GM03348 (cell line): ENCODE data around the gene ZNF625.
"Not testable (repeated sequence)": the region's sequence is repeated elsewhere in the genome, so short reads cannot be mapped to it uniquely, and the experiment has no call there.

ENCODE experiments used
- DNase-seq: peaks from one replicate; pipeline ENCODE4 v3.0.0; 2012; ENCODE audit warnings: low spot score

The ZNF625 gene

DNA sequence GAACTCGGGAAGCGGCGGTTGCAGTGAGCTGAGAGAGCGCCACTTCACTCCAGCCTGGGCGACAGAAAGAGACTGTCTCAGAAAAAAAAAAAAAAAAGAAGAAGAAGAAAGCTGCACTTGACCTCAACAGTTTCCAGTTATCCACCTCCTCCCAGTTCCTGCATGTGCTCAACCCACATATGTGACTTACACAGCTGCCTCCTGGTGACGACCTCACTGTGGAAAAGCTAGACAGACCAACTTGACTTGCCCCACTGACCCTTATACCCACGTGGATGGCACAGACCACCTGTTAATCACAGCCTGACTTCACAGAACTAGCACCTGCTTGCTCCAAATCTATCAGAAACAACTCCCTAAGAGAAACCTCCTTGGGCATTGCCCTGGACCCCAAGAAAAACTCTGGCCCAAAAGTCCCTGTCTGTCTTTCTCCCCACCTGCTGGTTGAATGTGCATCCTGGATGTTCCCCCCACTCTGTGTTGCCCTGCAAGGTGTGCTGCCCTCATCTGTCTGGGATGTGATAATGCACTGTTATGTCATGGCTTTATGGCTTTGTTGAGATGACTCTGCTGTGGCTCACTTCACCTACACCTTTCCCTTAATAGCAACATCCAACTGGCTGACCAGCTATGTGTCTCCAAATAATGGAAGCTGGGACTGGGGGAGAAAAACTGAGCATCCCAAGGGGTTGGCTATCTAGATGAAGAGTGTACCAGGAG is 19.2 kb downstream of the ZNF625 start:
- no peak for DNase-seq

DNA sequence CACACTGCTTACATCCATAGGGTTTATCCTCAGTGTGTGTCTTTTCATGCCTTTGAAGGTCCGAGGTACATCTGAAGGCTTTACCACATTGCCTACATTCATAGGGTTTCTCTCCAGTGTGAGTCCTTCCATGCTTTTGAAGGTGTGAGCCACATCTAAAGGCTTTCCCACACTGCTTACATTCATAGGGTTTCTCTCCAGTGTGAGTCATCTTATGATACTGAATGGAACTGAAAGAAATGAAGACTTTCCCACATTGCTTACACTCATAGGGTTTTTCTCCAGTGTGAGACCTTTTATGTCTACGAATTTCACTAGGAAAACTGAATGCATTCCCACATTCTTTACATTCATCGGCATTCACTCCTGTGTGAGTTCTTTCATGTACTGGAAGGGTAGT is 23.5 kb downstream of the ZNF625 start:
- no peak for DNase-seq

DNA sequence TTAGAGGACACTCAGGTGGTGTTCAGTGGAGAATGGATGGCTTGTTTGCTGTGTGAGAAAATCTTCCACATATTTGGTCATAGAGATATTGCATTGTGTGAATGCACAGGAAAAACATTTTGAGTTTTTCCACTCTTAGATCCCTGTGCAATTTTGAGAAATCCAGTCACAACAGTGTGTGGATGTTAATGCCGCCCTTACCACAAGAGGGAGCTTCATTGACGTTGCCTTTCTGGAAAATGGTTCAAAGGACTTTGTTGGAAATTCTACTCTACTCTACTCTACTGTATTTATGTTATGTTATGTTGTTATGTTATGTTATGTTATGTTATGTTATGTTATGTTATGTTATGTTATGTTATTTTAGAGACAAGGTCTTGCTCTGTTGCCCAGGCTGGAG is 29.8 kb downstream of the ZNF625 start:
- peak; percentile 50 for DNase-seq

DNA sequence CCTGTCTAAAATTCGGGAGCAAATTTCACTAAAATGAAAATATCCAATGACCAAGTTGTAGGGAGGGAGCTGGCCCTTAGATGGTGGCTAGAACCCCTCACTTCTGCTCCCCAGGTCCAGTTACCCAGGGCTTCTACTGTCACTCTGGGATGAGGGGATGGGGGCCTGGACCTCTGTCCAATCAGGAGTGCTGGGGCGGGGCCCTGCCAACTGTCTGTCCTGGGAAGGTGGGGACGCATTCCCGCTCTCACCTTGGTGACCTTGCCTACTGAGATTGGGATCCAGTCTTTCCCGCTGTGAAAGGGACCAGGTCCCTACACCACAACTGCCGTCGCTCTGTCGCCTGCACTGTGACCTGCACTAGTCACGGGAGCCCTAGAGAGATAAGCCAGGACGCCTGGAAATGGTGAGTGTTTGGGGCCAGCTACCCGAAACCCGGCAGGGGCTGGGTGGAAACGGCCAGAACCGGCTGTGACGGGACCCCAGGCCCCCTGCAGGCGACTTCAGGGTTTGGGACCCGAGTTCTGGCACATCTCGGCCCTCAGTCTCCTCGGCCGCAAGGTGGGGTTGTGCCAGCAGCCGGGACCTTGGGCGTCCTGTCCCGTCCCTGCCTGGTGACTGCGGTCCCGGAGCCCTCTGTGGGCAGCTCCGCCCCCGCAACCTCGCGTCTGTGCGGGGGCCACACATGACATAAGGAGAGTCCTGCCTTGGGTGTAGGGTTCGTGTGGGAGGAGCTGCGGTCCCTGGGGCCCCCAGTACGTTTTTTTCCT is 39.1 kb downstream of the ZNF625 start:
- no peak for DNase-seq

DNA sequence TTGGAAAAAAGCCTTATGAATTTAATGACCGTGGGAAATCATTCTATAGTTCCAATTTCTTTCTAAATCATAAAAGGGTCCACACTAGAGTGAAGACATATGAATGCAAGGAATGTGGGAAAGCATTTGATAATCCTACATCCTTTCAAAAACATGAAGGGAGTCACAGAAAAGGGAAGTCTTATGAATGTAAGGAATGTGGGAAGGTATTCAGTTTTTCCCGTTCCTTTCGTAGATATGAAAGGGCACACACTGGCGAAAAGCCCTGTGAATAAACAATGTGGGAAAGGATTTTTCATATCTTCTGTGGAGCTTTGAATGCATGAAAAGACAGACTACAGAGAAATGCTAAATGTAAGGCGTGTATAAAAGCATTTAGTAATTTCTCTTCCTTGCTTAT is 43.4 kb downstream of the ZNF625 start:
- DNase-seq, result no peak

DNA sequence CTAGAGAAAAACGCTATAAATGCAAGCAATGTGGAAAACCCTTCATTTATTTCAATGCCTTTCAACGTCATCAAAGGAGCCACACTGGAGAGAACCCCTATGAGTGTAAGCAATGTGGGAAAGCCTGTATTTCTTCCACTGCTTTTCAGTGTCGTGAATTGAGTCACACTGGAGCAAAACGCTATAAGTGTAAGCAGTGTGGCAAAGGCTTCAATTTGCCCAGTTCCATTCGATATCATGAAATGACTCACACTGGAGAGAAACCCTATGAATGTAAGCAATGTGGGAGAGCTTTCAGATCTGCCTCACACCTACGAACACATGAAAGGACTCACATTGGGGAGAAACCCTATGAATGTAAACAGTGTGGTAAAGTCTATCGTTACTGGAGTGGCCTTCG is 43.8 kb downstream of the ZNF625 start:
- DNase-seq, result no peak

DNA sequence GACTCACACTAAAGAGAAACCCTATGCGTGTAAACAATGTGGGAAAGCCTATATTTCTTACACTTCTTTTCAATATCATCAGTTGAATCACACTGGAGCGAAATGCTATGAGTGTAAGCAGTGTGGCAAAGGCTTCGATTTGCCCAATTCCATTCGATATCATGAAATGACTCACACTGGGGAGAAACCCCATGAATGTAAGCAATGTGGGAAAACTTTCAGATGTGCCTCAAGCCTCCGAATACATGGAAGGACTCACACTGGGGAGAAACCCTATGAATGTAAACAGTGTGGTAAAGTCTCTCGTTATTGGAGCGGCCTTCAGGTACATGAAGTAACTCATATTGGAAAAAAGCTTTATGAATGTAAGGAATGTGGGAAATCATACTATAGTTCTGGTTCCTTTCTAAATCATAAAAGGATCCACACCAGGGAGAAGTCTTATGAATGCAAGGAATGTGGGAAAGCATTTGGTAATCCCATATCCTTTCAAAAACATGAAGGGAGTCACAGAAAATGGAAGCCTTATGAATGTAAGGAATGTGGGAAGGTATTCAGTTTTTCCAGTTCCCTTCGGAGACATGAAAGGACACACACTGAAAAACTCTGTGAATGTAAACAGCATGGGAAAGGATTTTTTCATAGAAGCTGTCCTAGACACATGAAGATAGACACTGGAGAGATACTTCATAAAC is 44.4 kb downstream of the ZNF625 start:
- DNase-seq, result no peak

DNA sequence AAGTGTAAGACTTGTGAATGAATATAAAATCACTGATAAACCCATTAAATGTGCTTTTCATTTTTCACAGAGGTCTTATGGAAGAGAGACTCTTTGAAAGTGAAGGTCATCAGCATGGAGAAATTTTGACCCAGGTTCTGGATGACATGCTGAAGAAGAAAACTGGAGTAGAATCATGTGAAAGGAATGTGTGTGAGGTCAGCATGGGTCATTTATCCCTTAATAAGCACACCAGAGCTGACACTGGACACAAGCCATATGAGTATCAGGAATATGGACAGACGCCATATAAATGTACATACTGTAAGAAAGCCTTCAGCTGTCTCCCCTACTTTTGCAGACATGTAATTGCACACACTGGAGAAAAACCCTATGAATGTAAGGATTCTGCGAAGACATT is 45.4 kb downstream of the ZNF625 start:
- DNase-seq, result no peak

DNA sequence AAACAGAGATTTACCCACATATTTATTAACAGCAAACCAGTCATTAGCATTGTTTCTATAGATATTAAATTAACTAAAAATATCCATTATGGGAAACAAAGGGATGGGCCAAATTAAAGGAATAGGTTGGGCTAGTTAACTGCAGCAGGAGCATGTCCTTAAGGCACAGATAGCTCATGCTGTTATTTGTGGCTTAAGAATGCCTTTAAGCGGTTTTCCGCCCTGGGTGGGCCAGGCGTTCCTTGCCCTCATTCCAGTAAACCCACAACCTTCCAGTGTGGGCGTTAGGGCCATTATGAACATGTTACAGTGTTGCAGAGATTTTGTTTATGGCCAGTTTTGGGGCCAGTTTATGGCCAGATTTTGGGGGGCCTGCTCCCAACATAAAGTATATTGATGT is 52.6 kb downstream of the ZNF625 start:
- not testable (repeated sequence) for DNase-seq

DNA sequence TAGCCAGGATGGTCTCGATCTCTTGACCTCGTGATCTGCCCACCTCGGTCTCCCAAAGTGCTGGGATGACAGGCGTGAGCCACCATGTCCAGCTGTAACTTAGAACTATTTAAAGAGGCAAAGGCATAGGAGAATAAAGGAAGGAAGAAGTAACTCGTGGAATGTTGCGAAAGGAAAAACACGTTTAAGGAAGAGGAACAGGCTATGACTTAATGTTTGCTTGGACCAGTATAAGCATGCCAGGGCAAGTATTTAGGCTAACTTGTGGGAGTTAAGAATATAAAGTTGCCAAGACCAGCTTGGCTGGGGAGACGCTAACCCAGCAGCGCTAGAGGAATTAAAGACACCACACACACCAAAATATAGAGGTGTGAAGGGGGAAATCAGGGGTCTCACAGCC is 58.5 kb downstream of the ZNF625 start:
- no peak for DNase-seq

DNA sequence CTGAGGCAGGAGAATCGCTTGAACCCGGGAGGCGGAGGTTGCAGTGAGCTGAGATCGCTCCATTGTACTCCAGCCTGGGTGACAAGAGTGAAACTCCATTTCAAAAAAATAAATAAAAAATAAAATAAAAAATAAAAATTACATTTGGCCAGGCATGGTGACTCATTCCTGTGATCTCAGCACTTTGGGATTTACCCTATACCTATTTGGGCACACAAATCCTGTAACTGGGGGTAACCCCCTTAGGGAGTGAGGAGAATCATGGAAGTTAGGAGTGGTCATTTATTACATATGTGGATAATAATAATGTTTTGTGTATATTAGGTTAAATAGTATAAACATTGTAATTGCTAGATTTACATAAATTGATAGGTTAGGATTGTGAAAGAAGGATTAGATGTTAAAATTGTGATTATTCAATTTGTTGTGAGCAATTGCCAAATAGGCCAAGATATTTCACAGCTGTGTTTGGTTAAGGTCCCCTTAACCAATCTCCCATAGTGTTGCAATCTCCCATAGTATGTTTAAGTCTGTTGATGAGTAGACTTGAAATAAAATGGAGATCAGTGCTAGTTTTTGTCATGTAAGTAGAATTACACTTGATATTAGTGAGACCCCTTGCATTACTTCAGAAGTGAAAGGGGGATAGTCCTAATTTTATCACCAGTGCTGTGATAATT is 61.3 kb downstream of the ZNF625 start:
- DNase-seq, result peak; percentile 39
